Measurements from ENCODE around the gene CZIB.
"Not testable (repeated sequence)": the region's sequence is repeated elsewhere in the genome, so short reads cannot be mapped to it uniquely, and the experiment has no call there.

CZIB gene

GRCh38 chr1:53198241-53198651 is 22.2 kb downstream of the CZIB start:
- no peak for FAIRE-seq
- TF ChIP-seq POLR2AphosphoS5 (IDR thresholded peaks at IDR 0.05; ENCODE audit: low read depth, low read length) (no peak), POLR2A (IDR thresholded peaks at IDR 0.05; ENCODE audit: low read depth, low read length) (no peak), TAF1 (IDR thresholded peaks at IDR 0.05; ENCODE audit: borderline replicate concordance, low read depth, low read length) (no peak)
- DNase-seq (ENCODE audit: insufficient read length), result no peak

GRCh38 chr1:53197291-53198200 is 22.9 kb downstream of the CZIB start:
- no peak for TF ChIP-seq POLR2AphosphoS5 (IDR thresholded peaks at IDR 0.05; ENCODE audit: low read depth, low read length)
- no peak for TF ChIP-seq TAF1 (IDR thresholded peaks at IDR 0.05; ENCODE audit: borderline replicate concordance, low read depth, low read length)
- no peak for TF ChIP-seq POLR2A (IDR thresholded peaks at IDR 0.05; ENCODE audit: low read depth, low read length)
- FAIRE-seq, result no peak
- DNase-seq (ENCODE audit: insufficient read length), result no peak

- FAIRE-seq, result peak; percentile 91
- DNase-seq (ENCODE audit: insufficient read length), result peak; percentile 95
- TF ChIP-seq TAF1 (IDR thresholded peaks at IDR 0.05; ENCODE audit: borderline replicate concordance, low read depth, low read length) (peak; percentile 89), POLR2AphosphoS5 (IDR thresholded peaks at IDR 0.05; ENCODE audit: low read depth, low read length) (peak; percentile 90), POLR2A (IDR thresholded peaks at IDR 0.05; ENCODE audit: low read depth, low read length) (peak; percentile 96)
These were observed 23.7 kb downstream of the CZIB start, which contains the start of gene CPT2 for GRCh38 chr1:53196485-53197290. CPT2 (plus strand) TSS chr1:53196824; CDS start chr1:53196944, 120 bp downstream.

GRCh38 chr1:53196017-53196484 is 24.4 kb downstream of the CZIB start:
- no peak for TF ChIP-seq POLR2AphosphoS5 (IDR thresholded peaks at IDR 0.05; ENCODE audit: low read depth, low read length)
- TF ChIP-seq POLR2A (IDR thresholded peaks at IDR 0.05; ENCODE audit: low read depth, low read length), result no peak
- no peak for TF ChIP-seq TAF1 (IDR thresholded peaks at IDR 0.05; ENCODE audit: borderline replicate concordance, low read depth, low read length)
- no peak for DNase-seq (ENCODE audit: insufficient read length)
- FAIRE-seq, result peak; percentile 54

- TF ChIP-seq TAF1 (IDR thresholded peaks at IDR 0.05; ENCODE audit: borderline replicate concordance, low read depth, low read length) (no peak), POLR2A (IDR thresholded peaks at IDR 0.05; ENCODE audit: low read depth, low read length) (no peak), POLR2AphosphoS5 (IDR thresholded peaks at IDR 0.05; ENCODE audit: low read depth, low read length) (no peak)
- DNase-seq (ENCODE audit: insufficient read length), result no peak
- no peak for FAIRE-seq
These were observed 25.0 kb downstream of the CZIB start for GRCh38 chr1:53195246-53196016.

- FAIRE-seq (no peak), DNase-seq (ENCODE audit: insufficient read length) (no peak)
- TF ChIP-seq POLR2A (IDR thresholded peaks at IDR 0.05; ENCODE audit: low read depth, low read length), result no peak
- TF ChIP-seq TAF1 (IDR thresholded peaks at IDR 0.05; ENCODE audit: borderline replicate concordance, low read depth, low read length), result no peak
- no peak for TF ChIP-seq POLR2AphosphoS5 (IDR thresholded peaks at IDR 0.05; ENCODE audit: low read depth, low read length)
These were observed 30.2 kb downstream of the CZIB start for GRCh38 chr1:53190210-53190611.

GRCh38 chr1:53189061-53189460 is 31.4 kb downstream of the CZIB start:
- TF ChIP-seq POLR2AphosphoS5 (IDR thresholded peaks at IDR 0.05; ENCODE audit: low read depth, low read length) (no peak), POLR2A (IDR thresholded peaks at IDR 0.05; ENCODE audit: low read depth, low read length) (no peak), TAF1 (IDR thresholded peaks at IDR 0.05; ENCODE audit: borderline replicate concordance, low read depth, low read length) (no peak)
- DNase-seq (ENCODE audit: insufficient read length), result no peak
- FAIRE-seq, result no peak

- FAIRE-seq (no peak), DNase-seq (ENCODE audit: insufficient read length) (no peak)
- TF ChIP-seq POLR2AphosphoS5 (IDR thresholded peaks at IDR 0.05; ENCODE audit: low read depth, low read length) (no peak), POLR2A (IDR thresholded peaks at IDR 0.05; ENCODE audit: low read depth, low read length) (no peak), TAF1 (IDR thresholded peaks at IDR 0.05; ENCODE audit: borderline replicate concordance, low read depth, low read length) (no peak)
These were observed 32.3 kb downstream of the CZIB start for GRCh38 chr1:53188099-53188498.

- TF ChIP-seq TAF1 (IDR thresholded peaks at IDR 0.05; ENCODE audit: borderline replicate concordance, low read depth, low read length), result no peak
- DNase-seq (ENCODE audit: insufficient read length) (no peak), FAIRE-seq (no peak)
These were observed 33.0 kb downstream of the CZIB start for GRCh38 chr1:53187401-53187800.

GRCh38 chr1:53186533-53186932 is 33.9 kb downstream of the CZIB start:
- no peak for DNase-seq (ENCODE audit: insufficient read length)
- FAIRE-seq, result no peak
- TF ChIP-seq POLR2A (IDR thresholded peaks at IDR 0.05; ENCODE audit: low read depth, low read length) (no peak), POLR2AphosphoS5 (IDR thresholded peaks at IDR 0.05; ENCODE audit: low read depth, low read length) (no peak), TAF1 (IDR thresholded peaks at IDR 0.05; ENCODE audit: borderline replicate concordance, low read depth, low read length) (no peak)

- not testable (repeated sequence) for DNase-seq (ENCODE audit: insufficient read length); FAIRE-seq
These were observed 34.5 kb downstream of the CZIB start for GRCh38 chr1:53185955-53186297.

Data from GM12892 (cell line).